AG04449 (cell line): ENCODE results near the gene C1QTNF12.

Source experiments
- CTCF ChIA-PET: fragments of 350-600 bp; formaldehyde crosslinking; extraction: SDS; loops from one replicate; lab custom pipeline; 2021; ENCODE audit warnings: antibody characterized with exemption; lab: Yijun Ruan, JAX
- POLR2A ChIA-PET: fragments of 400-600, 350-600 bp; formaldehyde crosslinking; extraction: SDS; loops from one replicate; lab custom pipeline; 2020; ENCODE audit warnings: antibody characterized with exemption, inconsistent platforms; lab: Yijun Ruan, JAX
- DNase-seq: peaks from one replicate; pipeline ENCODE4 v3.0.0-alpha.2; 2010; ENCODE audit warnings: low read depth, low spot score
- H3K4me3 ChIP-seq: 2 replicates; pipeline ENCODE4 v1.5.1; 2011; ENCODE audit warnings: low read depth, mild to moderate bottlenecking, control low read depth, low read length
- TF ChIP-seq, protein P1 (sequence below): IDR thresholded peaks from one replicate; pipeline ENCODE4 v1.5.1; 2011; ENCODE audit warnings: mild to moderate bottlenecking, moderate library complexity, low read length, control low read depth, inconsistent platforms; ENCODE audit not compliant: insufficient read depth; ENCODE audit errors: missing control alignments

The C1QTNF12 gene

DNA sequence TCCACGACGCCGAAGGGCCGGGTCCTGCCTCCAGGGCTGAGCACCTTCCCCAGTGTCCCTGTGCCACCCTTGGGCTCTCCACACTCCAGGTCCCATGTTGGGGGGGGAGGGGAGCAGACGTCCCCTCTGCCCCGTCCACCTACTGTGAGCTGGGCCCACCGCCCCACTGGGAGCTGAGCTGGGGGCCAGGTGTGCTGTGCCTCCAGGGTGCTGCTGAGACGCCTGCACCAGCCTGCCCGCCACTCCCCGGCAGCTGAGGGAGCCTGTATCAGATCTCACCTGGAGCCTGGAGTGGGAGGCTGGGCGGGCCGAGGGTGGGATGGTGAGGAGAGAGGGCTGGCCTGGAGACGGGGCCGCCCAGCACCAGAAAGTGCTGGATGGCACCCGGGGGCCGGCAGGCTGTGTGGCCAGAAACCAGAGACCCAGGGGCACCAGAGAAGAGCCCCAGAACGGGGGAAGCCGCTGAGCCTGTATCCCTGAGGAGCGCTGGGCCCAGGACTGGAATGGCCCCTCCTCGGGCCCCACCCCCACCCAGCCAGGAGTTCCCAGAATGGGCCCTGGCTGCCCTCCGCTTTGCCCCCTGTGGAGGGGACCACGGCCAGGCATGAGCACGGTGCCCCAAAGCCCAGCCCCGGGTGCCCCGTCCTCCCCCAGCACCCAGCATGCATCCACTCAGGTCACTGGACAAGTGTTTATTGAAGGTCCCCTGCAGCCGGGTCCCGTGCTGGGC, 43.5 kb downstream of the C1QTNF12 start:
- DNase-seq: no peak
- ChIA-PET POLR2A (no interaction called here), CTCF (interaction anchor here (1.5 kb wide), 1 partner anchor 80 kb away, joined by 3 read pairs; no protein-coding TSS in a partner anchor)
- TF ChIP-seq, protein P1, sequence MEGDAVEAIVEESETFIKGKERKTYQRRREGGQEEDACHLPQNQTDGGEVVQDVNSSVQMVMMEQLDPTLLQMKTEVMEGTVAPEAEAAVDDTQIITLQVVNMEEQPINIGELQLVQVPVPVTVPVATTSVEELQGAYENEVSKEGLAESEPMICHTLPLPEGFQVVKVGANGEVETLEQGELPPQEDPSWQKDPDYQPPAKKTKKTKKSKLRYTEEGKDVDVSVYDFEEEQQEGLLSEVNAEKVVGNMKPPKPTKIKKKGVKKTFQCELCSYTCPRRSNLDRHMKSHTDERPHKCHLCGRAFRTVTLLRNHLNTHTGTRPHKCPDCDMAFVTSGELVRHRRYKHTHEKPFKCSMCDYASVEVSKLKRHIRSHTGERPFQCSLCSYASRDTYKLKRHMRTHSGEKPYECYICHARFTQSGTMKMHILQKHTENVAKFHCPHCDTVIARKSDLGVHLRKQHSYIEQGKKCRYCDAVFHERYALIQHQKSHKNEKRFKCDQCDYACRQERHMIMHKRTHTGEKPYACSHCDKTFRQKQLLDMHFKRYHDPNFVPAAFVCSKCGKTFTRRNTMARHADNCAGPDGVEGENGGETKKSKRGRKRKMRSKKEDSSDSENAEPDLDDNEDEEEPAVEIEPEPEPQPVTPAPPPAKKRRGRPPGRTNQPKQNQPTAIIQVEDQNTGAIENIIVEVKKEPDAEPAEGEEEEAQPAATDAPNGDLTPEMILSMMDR: no peak
- H3K4me3 ChIP-seq: no peak overlapping the region

DNA sequence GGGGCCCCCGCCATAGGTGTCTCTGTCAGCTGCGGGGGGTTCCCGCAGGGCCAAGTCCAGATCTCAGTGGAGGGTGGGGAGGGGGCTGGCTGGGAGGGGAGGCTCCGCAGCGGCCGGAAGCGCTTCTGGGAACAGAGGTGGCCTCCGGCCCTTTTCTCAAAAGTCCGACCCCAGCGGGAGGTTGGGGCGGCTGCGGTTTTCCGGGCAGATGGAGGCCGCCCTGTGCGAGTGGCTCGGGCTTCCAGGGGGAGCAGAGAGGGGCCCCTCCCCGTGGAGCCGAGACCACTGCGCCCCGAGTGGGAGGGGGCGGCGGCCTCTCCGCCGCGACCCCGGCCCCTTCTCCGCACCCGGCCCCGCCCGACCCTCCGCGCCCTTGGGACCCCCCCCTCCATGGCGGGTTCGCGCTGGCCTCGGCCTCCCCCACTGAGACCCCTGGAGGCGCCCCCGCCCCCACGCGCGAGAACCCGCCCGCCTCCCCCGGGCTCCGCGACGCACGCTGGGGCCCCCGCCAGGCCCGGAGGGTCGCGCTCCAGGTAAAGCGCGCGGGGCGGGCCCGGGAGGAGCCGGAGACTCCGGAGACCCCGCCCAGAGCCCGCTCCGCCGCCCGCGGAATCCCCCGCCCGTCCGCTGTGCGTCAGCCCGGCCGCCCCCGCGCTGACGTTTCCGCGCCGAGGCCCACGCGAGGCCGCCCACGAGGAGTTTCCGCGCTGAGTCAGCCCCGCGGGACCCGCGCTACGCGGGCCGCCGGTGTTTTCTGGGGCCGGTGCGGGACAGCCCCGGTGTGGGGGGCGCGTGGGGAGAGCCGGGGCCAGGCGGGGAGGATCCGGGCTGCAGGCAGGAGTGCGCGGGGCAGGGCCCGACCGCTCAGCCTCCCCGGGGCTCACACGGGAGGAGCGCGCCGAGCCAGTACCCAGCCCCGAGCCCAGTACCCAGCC, 45.4 kb downstream of the C1QTNF12 start:
- POLR2A ChIA-PET: no interaction called here
- peak overlapping the region; percentile 48 for H3K4me3 ChIP-seq
- CTCF ChIA-PET: no interaction called here
- no peak for DNase-seq
- TF ChIP-seq, protein P1: no peak

DNA sequence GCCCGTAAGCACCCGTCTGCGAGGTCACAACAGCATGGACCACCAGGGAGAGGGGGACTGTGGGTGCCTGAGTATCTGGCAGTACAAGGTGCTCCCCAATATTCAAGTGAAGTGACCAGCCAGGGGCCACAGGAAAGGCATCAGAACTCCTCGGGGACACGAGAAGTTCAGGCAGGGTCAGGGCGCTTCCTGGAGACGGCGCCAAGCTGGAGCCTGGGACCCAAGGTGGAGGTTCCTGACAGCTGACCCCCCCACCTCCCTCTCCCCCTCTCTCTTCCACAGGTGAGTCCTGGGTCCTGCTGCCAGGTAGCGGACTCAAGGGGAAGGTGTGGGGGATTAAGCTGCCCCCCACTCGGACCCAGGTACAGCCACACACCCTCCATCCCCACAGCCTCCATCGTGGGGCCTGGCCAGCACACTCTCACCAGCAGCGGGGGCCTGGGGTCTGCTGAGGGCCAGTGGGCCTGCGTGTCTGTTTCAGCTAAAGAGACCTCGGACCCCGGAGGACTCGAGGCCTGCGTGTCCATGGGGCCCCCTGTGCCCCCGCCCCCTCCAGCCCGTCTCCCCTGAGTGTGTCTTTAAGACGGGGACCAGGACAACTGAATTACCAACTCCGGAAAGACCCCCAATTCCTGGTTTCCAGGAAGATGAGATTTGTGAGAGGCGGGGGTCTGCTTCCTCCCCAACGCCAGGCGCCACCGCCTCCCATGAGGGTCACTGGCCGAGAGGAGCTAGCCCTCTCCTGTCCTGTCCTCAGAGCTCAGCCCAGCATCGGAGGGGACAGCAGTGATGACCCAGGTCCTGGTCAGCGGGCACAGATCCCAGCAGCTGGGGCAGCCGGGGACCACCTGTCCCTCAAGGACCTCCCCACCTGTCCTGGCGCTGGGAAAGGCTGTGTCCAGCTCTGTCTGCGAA, 46.3 kb downstream of the C1QTNF12 start:
- CTCF ChIA-PET: no interaction called here
- DNase-seq: no peak

DNA sequence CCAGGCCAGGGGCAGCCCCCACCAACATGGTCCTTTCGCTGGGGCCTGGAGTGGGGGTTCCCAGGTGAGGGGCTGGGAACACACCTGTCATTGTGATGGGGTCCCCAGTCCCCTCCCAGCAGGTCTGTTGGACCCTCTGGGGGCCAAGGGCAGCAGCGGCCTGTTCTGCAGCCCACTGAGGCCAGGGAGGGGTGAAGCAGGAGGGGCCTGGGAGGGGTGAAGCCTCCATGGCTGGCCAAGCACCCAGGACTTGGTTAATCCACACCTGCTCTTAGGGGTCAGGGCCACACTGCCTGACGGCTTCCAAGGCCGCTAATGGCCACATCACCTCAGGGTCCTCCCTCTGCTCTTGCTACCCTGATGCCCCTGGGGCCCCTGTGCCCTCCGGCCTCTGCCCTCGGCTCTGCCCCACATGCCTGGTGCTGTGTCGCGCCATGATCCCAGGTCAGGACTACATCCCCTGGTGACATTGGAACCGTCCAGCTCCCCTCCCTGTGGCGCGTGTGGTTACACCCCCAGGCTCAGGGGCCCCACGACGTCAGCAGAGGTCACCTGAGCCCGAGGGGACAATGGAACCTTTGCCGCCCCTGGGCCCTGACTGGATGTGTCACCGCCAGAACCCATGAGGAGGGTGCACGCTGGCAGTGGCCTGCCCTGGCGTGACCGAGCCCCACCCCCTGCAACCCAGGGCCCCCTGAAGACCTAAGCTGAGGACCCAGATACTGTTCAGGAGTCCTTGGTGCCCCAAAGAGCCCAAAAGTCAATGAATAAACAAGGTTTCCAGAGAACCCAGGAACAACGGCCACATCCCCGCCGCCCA, 47.2 kb downstream of the C1QTNF12 start:
- DNase-seq: no peak
- TF ChIP-seq, protein P1: no peak
- CTCF ChIA-PET: no interaction called here
- POLR2A ChIA-PET: no interaction called here
- H3K4me3 ChIP-seq: no peak overlapping the region

More for the DNA sequence above, 46.3 kb downstream of the C1QTNF12 start:
- POLR2A ChIA-PET: no interaction called here
- TF ChIP-seq, protein P1: no peak
- H3K4me3 ChIP-seq: no peak overlapping the region

DNA sequence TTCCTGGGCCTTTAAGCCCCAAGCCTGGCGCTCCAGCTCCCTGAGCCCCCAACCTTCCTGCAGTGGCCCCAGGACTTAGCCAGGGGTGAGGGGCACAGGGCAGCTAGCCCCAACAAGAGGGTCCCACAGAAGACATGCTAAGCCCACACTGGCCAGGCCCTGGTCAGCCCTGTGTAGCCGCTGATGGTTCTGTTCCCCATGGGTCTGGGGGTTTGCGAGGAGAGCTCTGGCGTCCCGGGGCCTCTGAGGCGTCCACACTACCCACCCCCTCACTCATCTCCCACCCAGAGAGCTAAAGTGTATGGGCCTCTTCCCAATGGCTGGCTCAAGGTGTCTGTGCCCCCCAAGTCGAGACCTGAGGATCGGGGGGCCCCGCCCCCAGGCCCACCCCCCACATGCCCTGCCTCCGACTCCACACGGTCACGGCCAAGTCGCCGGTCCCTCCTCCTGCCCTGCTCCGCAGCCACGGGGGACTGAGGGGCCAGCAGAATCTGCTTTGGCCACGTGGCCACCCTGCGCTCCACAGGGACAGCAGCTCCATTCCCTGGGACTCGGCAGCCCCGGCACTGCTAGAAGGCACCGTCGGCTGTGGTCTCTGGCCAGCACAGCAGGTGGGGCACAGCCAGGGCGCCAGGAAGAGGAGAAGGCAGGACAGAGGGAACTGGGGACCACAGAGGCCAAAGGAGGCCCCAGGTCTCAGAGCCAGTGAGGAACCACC, 47.9 kb downstream of the C1QTNF12 start:
- DNase-seq: no peak

More for the DNA sequence above, 47.9 kb downstream of the C1QTNF12 start:
- CTCF ChIA-PET: no interaction called here
- H3K4me3 ChIP-seq: no peak overlapping the region
- TF ChIP-seq, protein P1: no peak
- POLR2A ChIA-PET: no interaction called here
